ENCODE data around the gene NDUFAF8.

- TF ChIP-seq CTCF (IDR thresholded peaks at IDR 0.05), result no peak
- no peak for TF ChIP-seq POLR2A (IDR thresholded peaks at IDR 0.05)
These were observed 10.7 kb upstream of the NDUFAF8 start for GRCh38 chr17:81228420-81228819.
